ENCODE data around the gene TPBG.
A peak's percentile ranks its signal among the peaks of the same experiment; 100 is the strongest.

Gene TPBG, protein sequence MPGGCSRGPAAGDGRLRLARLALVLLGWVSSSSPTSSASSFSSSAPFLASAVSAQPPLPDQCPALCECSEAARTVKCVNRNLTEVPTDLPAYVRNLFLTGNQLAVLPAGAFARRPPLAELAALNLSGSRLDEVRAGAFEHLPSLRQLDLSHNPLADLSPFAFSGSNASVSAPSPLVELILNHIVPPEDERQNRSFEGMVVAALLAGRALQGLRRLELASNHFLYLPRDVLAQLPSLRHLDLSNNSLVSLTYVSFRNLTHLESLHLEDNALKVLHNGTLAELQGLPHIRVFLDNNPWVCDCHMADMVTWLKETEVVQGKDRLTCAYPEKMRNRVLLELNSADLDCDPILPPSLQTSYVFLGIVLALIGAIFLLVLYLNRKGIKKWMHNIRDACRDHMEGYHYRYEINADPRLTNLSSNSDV

DNA sequence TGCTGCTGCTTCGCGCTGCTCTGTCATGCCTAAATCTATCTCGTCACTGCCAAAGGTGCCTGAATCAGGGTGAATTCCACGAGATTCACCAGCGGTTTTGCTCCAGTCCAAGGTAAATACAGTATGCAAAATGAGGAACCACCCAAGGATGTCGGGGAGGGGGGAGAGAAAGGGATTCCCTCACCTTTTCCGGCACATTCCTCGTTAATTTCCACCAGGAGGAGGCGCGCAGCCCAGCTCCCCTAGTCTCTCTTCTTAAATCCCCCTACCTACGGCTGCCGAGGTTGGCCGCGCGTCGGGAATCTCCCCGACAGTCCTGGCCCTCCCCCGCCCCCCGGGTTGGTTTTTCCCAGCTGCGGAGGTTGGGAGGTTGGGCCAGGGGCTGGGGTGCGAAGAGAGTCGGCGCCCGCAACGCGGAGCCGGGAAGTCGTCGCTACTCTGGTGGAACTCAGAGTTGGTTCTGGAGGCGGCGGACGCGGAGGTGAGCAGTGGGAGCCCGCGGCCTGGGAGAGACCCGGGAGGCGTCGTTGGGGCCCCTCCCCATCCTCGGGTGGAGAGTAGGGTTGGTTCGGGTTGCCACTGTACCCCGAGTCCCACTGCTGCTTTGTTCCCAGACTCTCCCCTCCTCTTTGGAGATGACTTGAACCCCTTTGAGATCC, at the start of gene TPBG:
Gene TPBG, plus strand, starts transcription at position 390 of the 659 bp plus-strand sequence. CDS start 1,145 bp downstream, outside the sequence.
- TF ChIP-seq, protein P1, sequence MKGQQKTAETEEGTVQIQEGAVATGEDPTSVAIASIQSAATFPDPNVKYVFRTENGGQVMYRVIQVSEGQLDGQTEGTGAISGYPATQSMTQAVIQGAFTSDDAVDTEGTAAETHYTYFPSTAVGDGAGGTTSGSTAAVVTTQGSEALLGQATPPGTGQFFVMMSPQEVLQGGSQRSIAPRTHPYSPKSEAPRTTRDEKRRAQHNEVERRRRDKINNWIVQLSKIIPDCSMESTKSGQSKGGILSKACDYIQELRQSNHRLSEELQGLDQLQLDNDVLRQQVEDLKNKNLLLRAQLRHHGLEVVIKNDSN (IDR thresholded peaks at IDR 0.05) = no peak
- TF ChIP-seq FOXM1 (IDR thresholded peaks at IDR 0.05; ENCODE audit: borderline replicate concordance, low read depth) = no peak; the same call in 1 of the 2 replicates
- 0 out of 2 replicates have a peak, but pooled peaks have one; percentile 62 for TF ChIP-seq ZBTB7A (IDR thresholded peaks at IDR 0.05; ENCODE audit: low read depth)
- no peak for TF ChIP-seq NFIC (IDR thresholded peaks at IDR 0.05)
- no peak for TF ChIP-seq CEBPB (IDR thresholded peaks at IDR 0.05)
- TF ChIP-seq TEAD4 (IDR thresholded peaks at IDR 0.05) = peak; percentile 43; the same call in 1 of the 2 replicates
- TF ChIP-seq, protein P2, sequence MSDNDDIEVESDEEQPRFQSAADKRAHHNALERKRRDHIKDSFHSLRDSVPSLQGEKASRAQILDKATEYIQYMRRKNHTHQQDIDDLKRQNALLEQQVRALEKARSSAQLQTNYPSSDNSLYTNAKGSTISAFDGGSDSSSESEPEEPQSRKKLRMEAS (IDR thresholded peaks at IDR 0.05) = peak; percentile 58
- TF ChIP-seq YY1 (IDR thresholded peaks at IDR 0.05; ENCODE audit: low read depth) = no peak
- peak; percentile 41 for TF ChIP-seq EP300 (IDR thresholded peaks at IDR 0.05; ENCODE audit: borderline replicate concordance)
- TF ChIP-seq CREB1 (IDR thresholded peaks at IDR 0.05; ENCODE audit: low read depth) = no peak
- peak; percentile 30; the same call in 1 of the 2 replicates for TF ChIP-seq EGR1 (IDR thresholded peaks at IDR 0.05)
- TF ChIP-seq RAD21 (IDR thresholded peaks at IDR 0.05; ENCODE audit: low read depth) = no peak; the same call in 1 of the 2 replicates
- TF ChIP-seq, protein P3, sequence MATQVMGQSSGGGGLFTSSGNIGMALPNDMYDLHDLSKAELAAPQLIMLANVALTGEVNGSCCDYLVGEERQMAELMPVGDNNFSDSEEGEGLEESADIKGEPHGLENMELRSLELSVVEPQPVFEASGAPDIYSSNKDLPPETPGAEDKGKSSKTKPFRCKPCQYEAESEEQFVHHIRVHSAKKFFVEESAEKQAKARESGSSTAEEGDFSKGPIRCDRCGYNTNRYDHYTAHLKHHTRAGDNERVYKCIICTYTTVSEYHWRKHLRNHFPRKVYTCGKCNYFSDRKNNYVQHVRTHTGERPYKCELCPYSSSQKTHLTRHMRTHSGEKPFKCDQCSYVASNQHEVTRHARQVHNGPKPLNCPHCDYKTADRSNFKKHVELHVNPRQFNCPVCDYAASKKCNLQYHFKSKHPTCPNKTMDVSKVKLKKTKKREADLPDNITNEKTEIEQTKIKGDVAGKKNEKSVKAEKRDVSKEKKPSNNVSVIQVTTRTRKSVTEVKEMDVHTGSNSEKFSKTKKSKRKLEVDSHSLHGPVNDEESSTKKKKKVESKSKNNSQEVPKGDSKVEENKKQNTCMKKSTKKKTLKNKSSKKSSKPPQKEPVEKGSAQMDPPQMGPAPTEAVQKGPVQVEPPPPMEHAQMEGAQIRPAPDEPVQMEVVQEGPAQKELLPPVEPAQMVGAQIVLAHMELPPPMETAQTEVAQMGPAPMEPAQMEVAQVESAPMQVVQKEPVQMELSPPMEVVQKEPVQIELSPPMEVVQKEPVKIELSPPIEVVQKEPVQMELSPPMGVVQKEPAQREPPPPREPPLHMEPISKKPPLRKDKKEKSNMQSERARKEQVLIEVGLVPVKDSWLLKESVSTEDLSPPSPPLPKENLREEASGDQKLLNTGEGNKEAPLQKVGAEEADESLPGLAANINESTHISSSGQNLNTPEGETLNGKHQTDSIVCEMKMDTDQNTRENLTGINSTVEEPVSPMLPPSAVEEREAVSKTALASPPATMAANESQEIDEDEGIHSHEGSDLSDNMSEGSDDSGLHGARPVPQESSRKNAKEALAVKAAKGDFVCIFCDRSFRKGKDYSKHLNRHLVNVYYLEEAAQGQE (IDR thresholded peaks at IDR 0.05; ENCODE audit: low read depth) = no peak
- peak; percentile 5; the same call in 1 of the 2 replicates for TF ChIP-seq TAF1 (IDR thresholded peaks at IDR 0.05; ENCODE audit: low read depth)
- no peak for TF ChIP-seq TCF12 (IDR thresholded peaks at IDR 0.05; ENCODE audit: low read depth)

DNA sequence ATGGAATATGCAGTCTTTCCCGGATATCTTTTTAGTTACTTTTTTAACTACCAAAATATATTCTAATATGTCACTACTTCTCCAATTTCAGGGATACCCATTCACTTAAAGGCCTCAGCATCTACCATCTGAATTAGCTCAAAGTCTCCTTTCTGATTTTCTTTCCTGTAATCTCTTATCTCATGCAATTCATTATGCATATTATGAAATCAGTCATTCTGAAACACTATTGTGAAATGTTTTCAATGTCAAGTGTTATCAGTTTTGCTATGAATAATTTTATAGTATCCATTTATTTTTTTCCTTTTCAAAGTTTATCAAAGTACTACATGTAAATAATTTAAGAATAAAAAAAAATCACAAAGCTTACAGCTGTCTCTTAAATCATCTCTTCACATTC, 41.2 kb upstream of the TPBG start:
- TF ChIP-seq EGR1 (IDR thresholded peaks at IDR 0.05) = no peak
- no peak for TF ChIP-seq CREB1 (IDR thresholded peaks at IDR 0.05; ENCODE audit: low read depth)
- no peak for TF ChIP-seq CEBPB (IDR thresholded peaks at IDR 0.05)

DNA sequence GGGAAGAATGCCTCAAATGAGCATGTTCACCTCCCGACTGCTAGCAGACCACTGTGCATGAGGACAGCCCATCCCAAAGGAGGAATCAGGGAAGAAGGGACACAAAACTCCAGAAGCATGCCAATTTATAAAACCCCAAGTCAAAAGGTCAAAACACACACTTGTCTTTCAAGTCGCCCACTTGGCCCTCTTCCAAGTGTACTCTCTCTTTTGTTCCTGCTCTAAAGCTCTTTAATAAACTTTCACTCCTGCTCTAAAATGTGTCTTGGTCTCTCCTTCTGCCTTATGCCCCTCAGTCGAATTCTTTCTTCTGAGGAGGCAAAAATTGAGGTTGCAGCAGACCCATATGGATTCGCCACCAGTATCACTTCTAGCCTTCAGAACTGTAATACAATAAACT, 33.9 kb upstream of the TPBG start:
- TF ChIP-seq FOXM1 (IDR thresholded peaks at IDR 0.05; ENCODE audit: borderline replicate concordance, low read depth) = no peak
- TF ChIP-seq TCF12 (IDR thresholded peaks at IDR 0.05; ENCODE audit: low read depth) = no peak
- TF ChIP-seq CREB1 (IDR thresholded peaks at IDR 0.05; ENCODE audit: low read depth) = no peak
- TF ChIP-seq, protein P1 (IDR thresholded peaks at IDR 0.05) = no peak
- no peak for TF ChIP-seq YY1 (IDR thresholded peaks at IDR 0.05; ENCODE audit: low read depth)
- no peak for TF ChIP-seq TEAD4 (IDR thresholded peaks at IDR 0.05)
- no peak for TF ChIP-seq EGR1 (IDR thresholded peaks at IDR 0.05)

DNA sequence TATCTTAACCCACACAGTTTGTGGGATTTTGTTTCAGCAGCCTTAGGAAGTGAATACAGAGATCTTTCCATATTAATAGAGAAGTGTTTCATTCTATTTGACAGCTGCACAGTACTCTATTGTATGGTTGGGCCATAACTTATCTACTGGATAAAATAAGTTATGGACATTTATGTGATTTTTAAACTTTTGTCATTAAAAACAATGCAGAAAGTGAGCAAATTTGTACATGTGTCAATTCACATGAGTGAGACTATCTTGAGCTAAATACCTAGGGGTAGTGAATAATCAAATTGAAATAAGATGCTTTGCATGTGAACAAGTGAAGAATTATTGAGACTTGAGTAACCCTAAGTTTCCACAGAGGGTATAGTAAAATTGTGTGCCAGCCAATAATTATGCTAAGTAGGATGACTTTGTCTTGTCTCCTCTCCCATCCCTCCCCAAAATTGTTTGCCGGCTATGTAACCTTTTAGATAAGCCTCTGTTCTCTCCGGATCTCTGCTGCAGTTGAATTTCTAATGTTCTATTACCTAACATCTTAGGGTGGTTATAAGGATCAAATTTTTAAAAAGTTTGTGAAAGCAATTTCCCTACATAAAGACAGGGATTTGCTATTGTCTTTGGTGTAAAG, 33.3 kb upstream of the TPBG start:
- TF ChIP-seq, protein P3 (IDR thresholded peaks at IDR 0.05; ENCODE audit: low read depth) = no peak
- TF ChIP-seq TAF1 (IDR thresholded peaks at IDR 0.05; ENCODE audit: low read depth) = no peak
- TF ChIP-seq RAD21 (IDR thresholded peaks at IDR 0.05; ENCODE audit: low read depth) = no peak
- TF ChIP-seq, protein P1 (IDR thresholded peaks at IDR 0.05) = no peak
- no peak for TF ChIP-seq ZBTB7A (IDR thresholded peaks at IDR 0.05; ENCODE audit: low read depth)

DNA sequence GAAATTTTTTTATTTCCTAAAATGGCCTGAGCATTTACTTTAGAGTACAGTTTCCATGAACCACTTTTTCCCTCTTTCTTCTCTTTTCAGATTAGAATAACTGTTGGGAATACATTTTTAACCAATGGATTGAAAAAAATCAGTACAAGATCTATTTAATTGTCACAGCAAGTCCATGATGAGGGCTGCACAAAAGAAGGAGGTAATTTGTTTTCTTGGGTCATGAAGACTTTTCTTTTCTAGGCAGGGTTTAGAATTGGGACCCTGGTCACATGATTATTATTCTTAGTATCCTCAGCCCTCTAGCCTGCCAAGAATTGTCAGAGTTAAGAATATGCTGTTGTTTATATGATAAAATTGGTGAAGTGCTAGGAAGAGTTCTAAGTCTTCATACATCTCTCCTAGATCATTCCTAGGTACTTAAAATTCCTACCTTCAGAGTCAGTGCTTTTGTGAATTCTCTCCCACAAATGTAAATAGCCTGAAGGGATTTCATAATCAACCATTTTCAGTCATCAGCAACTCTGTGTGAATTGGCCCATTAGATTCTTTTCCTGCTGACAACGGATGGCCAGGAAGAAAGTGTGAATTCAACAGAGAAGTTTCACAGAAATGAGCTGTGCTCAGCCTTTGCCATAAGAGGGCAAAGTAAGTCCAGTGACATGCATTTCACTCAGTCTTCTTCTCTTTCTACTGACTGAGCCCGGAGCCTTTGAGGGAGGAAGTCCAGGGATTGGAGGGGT, 32.4 kb upstream of the TPBG start:
- TF ChIP-seq, protein P1 (IDR thresholded peaks at IDR 0.05) = no peak
- TF ChIP-seq CEBPB (IDR thresholded peaks at IDR 0.05) (no peak), YY1 (IDR thresholded peaks at IDR 0.05; ENCODE audit: low read depth) (no peak), EGR1 (IDR thresholded peaks at IDR 0.05) (no peak), RAD21 (IDR thresholded peaks at IDR 0.05; ENCODE audit: low read depth) (peak; percentile 35)
